Measurements from ENCODE around the gene ADAMTSL5.
"Not testable (repeated sequence)": the region's sequence is repeated elsewhere in the genome, so short reads cannot be mapped to it uniquely, and the experiment has no call there.

DNA sequence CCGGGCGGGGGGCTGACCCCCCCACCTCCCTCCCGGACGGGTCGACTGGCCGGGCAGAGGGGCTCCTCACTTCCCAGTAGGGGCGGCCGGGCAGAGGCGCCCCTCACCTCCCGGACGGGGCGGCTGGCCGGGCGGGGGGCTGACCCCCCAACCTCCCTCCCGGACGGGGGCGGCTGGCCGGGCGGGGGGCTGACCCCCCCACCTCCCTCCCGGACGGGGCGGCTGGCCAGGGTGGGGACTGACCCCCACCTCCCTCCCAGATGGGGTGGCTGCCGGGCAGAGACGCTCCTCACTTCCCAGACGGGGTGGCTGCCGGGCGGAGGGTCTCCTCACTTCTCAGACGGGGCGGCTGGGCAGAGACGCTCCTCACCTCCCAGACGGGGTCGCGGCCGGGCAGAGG is 13.6 kb downstream of the ADAMTSL5 start:
- not testable (repeated sequence) for TF ChIP-seq EZH2 (IDR thresholded peaks at IDR 0.05; ENCODE audit: borderline replicate concordance, low read length); CTCF (conservative IDR thresholded peaks at IDR 0.05 in 1 of 2, IDR thresholded peaks at IDR 0.05 in 1 of 2; ENCODE audit: extremely low read depth in 1 of 2, insufficient read depth in 1 of 2, low read depth in 1 of 2, low read length in 2 of 2)

Measured in mammary epithelial cell (primary cell).